Activated T-helper 1 cell treated with Interleukin-2 at 50 U/mL for 16 hours (primary cell): ENCODE results near the gene MINK1.

ENCODE experiments used
- DNase-seq: peaks from one replicate; pipeline ENCODE4 v3.0.0-alpha.2; 2020; ENCODE audit warnings: low read depth

The MINK1 gene

GRCh38 chr17:4872786-4873185 lies 39.6 kb downstream of the MINK1 start:
- no peak for DNase-seq

- DNase-seq = no peak
Measured at GRCh38 chr17:4877089-4877488, 43.9 kb downstream of the MINK1 start.

- DNase-seq = no peak
Measured at GRCh38 chr17:4879601-4880000, 46.5 kb downstream of the MINK1 start.

GRCh38 chr17:4880857-4881256 lies 47.7 kb downstream of the MINK1 start:
- DNase-seq = no peak

- DNase-seq = peak; percentile 48
Measured at GRCh38 chr17:4881761-4882555, 48.8 kb downstream of the MINK1 start.

- DNase-seq = no peak
Measured at GRCh38 chr17:4884489-4884888, 51.3 kb downstream of the MINK1 start.

GRCh38 chr17:4886830-4887229 lies 53.7 kb downstream of the MINK1 start:
- DNase-seq = no peak

GRCh38 chr17:4887581-4887980 lies 54.4 kb downstream of the MINK1 start:
- no peak for DNase-seq

GRCh38 chr17:4891411-4892410 lies 58.6 kb downstream of the MINK1 start:
- DNase-seq = no peak

GRCh38 chr17:4892499-4893221 lies 59.5 kb downstream of the MINK1 start:
- DNase-seq = no peak

GRCh38 chr17:4893272-4893671 lies 60.1 kb downstream of the MINK1 start:
- DNase-seq = no peak

- DNase-seq = no peak
Measured at GRCh38 chr17:4893721-4894560, 60.8 kb downstream of the MINK1 start.

GRCh38 chr17:4895121-4895520 lies 62.0 kb downstream of the MINK1 start:
- no peak for DNase-seq

GRCh38 chr17:4895657-4896331 lies 62.7 kb downstream of the MINK1 start:
- no peak for DNase-seq

GRCh38 chr17:4896332-4897197 lies 63.4 kb downstream of the MINK1 start:
- DNase-seq = no peak

GRCh38 chr17:4897198-4897687 lies 64.1 kb downstream of the MINK1 start:
- DNase-seq = no peak

- no peak for DNase-seq
Measured at GRCh38 chr17:4897785-4898184, 64.6 kb downstream of the MINK1 start.

- DNase-seq = no peak
Measured at GRCh38 chr17:4898351-4898750, 65.2 kb downstream of the MINK1 start.

- DNase-seq = no peak
Measured at GRCh38 chr17:4898927-4899326, 65.8 kb downstream of the MINK1 start.
